NCI-H460 (cell line): ENCODE data around the gene HK3. TPM values are rescaled to one million over a fixed set of nuclear protein-coding genes. Genes with fewer than 3 reads are reported as not detected.

Experiments used
- DNase-seq: peaks from one replicate; pipeline ENCODE4 v3.0.0-alpha.2; 2016; ENCODE audit warnings: low read depth; ENCODE audit errors: extremely low read depth
- total RNA-seq: library from RNA; depleted of rRNA; stranded (reverse); fragments of >200 nt; shearing (Covaris generic); gene quantifications from 2 replicates; pipeline ENCODE4 v1.2.3, GENCODE V29; 2014

HK3 gene
- total RNA-seq, 1 experiment from 2014 or later = not detected

- no peak for DNase-seq
These were observed 47.1 kb downstream of the HK3 start for GRCh38 chr5:176851871-176852658.

- DNase-seq = no peak
These were observed 47.8 kb downstream of the HK3 start for GRCh38 chr5:176851380-176851779.

DNA sequence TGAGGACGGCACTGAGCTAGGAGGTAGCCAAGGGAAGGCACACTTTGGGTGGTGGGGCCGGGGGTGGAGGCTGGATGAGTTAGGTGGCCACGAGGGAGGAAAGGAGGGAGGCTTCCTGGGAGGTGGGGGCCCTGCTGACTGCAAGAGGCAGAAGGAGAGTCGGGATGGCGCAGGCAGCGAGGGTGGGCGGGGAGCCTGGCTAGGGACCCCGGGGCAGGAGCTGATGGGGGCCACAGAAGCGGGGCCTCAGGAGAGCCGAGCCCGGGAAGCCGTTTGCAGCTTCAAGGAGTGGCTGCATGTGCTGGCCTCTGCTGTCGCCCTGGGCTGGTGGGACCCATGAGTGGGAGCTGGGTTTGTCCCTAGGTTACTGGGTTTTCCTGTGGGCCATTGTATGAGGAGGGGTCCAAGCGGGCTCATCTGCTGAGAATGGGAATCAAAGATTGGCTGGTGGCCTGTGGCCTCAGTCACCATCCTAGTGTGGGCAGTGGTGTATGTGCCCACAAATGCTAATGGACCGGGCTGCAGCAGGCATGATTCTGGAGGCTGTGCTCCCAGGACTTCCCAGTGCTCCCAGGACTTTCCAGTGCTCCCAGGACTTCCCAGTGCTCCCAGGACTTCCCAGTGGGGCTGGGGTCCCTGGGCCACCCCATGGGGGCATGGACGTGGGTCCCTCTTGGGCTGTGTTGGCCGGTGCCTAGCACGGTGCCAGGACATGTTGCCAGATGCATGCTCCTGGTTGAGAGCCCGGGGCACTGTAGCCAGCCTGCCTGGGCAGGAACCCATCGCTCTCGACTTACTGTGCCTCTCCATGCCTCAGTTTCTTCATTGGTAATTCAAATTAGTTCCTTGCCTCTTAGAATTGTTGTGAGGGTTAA, 48.5 kb downstream of the HK3 start:
- DNase-seq = no peak

DNA sequence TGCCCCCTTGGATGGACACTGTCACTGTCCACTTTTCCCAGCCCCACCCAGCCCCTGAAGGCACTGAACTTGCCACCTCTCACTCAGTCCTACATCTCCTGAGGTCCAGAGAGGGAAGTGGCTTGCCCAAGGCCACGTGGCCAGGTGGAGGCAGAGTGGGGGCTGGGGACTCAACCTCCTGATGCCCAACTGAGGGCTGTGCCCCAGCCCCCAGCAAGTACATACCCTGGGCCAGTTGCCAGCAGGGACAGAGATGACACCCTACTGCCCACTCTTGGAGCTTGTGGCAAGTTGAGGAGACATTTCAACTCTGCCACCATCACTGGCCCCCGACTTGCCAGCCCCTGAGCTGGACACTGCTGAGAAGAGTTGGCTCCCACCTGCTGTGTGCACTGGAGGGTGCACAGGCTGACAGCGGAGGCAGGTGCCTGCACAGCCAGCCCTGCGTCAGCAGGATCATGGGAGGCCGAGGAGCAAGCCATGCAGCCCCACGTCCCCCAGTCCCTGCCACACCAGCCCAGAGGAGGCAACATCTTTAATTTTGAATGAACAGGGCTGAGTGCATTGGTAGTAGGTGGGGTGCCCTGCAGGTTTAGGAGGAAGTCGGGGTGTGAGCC, 49.4 kb downstream of the HK3 start:
- no peak for DNase-seq

DNA sequence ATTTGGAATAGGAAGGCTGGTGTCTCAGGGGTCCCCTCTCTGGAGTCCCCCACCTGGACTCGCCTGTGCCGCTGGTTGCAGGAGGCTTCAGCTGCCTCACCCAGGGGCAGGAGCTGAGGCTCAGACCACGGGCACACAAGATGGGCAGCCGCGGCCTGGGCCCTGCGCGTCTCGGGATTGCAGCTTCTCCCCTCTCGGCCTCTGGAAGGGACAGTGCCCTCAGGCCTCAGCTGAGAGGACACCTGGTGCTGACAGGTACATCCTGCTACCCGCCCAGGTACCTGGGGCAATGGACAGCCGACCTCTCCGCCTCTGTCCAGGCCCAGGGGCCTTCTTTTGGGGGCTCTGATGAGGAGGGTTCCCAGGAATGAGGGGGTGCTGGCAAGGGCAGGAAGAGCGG, 50.5 kb downstream of the HK3 start:
- no peak for DNase-seq

- DNase-seq = no peak
These were observed 51.3 kb downstream of the HK3 start for GRCh38 chr5:176847726-176848290.

GRCh38 chr5:176847148-176847547, 52.0 kb downstream of the HK3 start:
- DNase-seq = no peak

DNA sequence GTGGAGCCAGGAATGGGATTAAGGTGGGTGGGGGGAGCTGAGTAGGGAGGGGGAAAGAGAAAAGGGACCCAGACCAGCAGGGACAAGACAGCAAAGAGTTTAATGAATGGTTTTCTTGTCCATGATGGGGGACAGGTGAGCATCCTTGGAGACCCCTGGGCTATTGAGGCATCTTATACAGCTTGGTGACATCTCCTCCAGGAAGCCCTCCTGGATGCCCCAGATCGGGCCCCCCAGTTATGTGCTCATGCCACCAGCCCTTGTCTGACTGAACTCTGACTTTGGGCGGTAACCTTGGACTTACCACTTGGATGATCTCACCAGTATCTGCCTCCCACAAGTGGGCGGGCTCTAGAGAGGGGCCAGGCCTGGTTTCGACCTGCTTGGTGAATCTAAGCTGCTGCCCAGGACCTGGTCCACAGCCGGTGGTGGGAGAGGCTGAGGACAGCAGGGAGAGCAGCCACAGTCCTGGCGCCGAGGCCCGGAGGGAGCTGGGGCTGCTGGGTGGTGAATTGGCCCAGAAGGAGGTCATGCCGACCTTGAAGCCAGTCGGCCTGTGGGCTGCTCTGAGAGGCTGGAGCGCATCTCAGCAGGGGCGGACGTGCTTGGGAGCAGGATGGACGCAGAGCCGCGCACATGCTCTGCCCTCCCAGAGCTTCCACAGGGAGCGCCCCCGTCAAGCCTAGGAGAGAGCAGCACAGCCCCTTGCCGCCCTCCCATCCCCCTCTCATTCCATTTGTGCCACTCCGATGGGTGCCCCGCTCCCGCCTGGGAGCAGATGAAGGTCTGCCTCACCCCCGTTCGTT, 52.6 kb downstream of the HK3 start:
- DNase-seq = no peak

DNA sequence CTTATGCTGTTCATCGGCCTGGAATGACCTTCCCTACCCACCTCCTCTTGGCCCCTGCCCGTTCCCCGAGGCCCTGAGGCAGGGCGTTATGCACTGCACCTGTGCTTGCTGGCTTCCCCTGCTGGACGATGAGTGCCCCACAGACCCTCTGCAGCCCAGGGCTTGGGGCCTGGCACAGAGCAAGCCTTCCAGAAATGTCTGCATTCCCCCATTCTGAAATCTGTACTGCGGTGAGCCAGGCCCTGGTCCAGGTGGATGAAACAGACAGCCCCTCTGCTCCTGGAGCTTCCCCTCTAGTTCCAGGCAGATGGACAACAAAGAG, 53.8 kb downstream of the HK3 start:
- DNase-seq = no peak

DNA sequence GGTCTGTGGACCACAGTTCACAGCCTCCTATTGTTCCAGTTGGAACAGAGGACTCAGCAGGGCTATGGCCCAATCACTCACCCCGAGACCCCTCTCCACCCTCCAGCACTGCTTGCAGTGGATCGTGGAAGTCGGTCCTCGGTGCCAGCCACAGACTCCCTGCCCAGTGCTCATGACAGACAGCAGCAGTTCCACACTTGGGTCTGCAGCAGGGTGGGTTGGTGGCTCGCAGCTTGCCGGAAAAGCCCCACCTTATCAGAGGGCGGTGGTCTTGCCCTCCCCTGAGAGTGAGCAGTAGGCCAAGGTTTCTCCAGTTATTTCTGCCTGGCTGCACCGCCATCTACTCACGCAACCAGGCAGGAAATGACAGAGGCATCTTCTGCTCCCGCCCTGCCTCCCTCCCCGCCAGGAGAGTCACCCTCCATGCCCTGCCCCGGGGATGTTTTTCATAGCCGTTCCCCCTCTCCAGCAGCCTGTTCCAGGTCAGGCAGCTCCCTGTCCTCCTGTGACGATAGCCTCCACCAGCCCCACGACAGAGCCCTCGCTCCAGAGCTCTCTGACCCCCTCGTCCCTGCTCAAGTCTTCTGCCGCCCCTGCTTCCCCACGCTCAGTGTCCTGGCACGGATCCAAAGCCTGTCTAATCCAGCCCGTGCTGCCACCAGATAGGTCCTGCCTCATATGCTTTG, 54.3 kb downstream of the HK3 start:
- peak; percentile 30 for DNase-seq

DNA sequence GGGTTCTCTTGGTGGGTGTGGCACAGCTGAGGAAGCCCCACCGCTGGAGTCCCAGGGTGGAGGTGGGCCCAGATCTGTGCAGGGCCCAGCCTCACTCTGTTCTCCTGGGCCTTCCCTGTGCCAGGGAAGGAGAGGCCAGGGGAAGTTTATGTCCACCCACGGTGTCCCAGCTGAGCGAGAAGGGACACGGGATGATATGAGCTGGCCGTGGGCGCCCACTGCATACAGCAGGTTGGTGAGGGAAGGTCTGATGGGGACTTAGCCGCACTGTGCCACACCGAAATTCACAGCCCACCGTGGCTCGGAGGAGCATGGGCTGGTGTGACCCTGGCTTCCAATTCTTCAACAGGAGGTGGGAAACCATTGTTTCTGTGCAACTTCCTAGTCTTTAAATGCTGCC, 54.9 kb downstream of the HK3 start:
- no peak for DNase-seq

- no peak for DNase-seq
These were observed 55.5 kb downstream of the HK3 start for GRCh38 chr5:176843673-176844072.

DNA sequence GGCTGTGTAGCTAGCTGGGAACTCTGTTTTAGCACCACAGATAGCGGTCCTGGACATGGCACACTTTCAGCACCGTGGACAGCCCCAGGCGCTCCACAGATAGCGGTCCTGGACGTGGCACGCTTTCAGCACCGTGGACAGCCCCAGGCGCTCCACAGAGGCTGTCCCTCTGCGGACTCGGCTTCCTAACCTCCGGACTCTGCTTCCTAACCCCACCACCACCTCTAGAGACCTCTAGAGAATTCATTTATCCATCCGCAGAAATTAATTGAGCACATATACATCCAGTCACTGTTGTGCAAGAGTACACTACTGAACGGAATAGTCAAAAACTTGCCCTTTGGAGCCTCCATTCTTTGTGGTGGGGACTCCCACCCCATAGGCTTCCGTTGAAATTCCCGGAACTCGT, 61.4 kb downstream of the HK3 start:
- DNase-seq = peak; percentile 91

DNA sequence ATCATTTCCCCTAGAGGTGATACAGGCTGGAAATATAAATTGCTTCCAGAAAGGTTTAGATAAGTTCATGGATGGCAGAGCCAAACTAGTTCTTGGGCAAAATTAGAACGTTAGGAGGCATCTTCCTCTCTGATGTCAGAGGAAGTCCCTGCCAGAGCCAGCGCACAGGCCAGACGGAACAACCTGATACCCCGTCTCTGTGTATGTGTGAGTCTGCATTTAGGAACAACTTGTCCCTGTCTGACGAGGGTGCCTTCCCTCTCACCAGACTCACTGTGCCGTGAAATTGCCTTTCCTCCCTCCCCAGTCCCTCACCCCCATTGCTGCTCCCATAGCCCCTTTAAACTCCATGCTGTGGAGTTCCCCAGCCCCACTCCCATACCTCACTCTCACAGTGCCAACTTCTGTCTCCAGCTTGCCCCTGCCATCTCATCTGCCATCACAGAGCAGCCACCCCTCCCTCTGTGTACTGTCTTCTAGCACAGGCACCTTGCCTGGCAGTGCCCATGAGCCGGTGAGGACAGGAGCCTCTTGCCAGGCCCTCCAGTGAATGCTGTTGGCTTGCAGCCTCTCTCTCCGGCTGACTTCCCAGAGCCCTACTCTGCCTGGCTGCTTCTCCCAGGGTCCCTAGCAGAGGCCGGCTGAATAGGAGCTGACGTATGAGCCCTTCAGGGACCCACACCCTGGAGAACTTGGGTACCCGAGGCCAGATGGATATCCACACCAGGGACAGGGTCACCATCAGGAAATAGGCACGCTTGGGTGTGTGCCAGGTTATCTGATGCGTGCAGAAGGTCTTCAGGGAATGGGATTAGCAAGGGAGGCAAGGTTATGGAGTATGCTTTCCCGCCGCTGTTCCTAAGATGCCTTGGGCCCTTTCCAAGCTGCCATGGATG, 62.1 kb downstream of the HK3 start:
- DNase-seq = no peak

GRCh38 chr5:176835918-176836317, 63.2 kb downstream of the HK3 start:
- DNase-seq = no peak

DNA sequence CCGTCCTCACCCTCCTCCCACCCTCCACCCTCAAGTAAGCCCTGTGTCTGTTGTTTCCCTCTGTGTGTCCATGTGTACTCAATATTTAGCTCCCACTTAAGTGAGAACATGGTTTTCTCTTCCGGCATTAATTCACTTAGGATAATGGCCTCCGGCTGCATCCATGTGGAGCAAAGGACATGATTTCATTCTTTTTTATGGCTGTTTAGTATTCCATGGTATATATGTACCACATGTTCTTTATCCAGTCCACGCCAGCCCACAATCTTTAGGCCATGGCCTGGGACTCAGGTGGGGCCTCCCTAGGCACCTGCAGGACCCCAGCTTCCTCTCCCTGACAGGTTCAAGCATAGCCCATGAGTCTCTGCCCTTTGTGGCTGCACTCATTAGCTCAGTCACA, 65.9 kb downstream of the HK3 start:
- DNase-seq = no peak

- DNase-seq = no peak
These were observed 67.0 kb downstream of the HK3 start for GRCh38 chr5:176832162-176832561.

DNA sequence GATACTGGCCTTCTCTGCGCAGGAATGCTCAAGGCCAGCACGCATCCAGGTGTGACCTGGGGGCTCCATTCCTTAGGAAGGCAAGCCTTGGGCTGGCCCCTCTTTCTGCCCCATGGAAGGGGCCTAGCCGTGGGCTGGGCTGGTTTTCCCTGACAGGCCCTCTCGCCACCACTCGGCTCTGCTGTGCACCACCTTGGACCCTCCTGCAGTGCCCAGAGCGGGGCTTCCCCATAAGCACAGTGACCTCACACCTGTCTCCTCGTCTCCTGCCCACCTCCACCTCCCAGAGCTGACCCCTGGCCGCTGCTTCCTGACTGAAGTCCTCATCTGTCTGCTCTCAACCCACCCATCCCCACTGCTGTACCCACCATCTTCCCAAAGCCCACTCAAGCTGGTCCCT, 67.7 kb downstream of the HK3 start:
- no peak for DNase-seq

GRCh38 chr5:176830995-176831423, 68.1 kb downstream of the HK3 start:
- DNase-seq = no peak
